ENCODE results near the gene MAGEB10.
"Not testable (repeated sequence)": the region's sequence is repeated elsewhere in the genome, so short reads cannot be mapped to it uniquely, and the experiment has no call there.

The MAGEB10 gene, protein sequence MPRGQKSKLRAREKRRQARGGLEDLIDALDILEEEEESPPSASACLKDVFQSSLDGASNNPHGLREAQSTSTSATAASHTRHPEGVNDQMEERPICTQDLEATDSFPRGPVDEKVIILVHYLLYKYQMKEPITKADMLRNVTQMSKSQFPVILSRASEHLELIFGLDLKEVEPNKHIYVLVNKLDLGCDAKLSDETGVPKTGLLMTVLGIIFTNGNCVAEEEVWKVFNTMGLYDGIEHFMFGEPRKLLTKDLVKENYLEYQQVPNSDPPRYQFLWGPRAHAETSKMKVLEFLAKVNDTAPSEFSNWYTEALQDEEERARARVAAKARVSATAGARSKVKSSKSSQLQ

DNA sequence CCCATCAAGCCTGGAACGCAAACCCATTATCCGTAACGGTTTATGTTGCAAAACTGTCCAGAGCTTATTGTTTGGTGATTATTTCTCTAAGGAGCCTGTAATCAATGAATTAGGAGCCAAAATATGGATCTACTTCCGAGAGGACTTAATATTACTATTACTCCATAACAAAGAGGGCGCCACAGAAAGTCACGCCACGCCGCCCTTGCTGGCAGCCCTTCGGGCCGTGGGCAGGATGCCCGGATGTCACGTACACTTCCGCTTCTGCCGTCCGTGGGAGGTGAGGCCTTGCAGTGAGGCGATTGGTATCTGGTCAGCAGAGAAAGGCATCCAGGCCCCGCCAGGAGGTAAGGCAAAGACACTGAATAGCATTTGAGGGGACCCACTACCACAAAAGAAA, at the start of gene MAGEB10:
MAGEB10 (plus strand) TSS at position 301 of the 400 bp plus-strand sequence. CDS start 13,317 bp downstream, outside the sequence.
- DNase-seq, result no peak

DNA sequence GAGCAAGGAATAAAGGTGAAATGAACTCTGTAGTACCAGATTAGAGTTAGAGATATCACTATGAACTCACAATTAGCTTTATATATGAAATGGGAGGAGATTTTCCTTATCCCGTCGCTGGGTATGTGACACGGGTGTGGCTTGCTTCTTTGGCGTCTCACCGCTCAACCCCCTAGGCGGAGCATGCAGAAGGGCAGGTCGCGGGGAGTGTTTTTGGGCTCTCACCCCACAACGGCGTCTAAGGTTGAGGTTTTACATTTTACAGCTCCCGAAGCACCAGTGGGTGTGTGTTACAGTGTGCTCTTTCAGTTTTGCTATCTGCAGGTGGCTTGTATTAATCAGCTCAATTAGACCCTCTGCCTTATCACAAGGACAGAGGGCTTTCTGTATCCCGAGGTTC, 42.1 kb upstream of the MAGEB10 start:
- no peak for DNase-seq

- no peak for DNase-seq
Observed at GRCh38 chrX:27767387-27767786, 40.4 kb upstream of the MAGEB10 start.

DNA sequence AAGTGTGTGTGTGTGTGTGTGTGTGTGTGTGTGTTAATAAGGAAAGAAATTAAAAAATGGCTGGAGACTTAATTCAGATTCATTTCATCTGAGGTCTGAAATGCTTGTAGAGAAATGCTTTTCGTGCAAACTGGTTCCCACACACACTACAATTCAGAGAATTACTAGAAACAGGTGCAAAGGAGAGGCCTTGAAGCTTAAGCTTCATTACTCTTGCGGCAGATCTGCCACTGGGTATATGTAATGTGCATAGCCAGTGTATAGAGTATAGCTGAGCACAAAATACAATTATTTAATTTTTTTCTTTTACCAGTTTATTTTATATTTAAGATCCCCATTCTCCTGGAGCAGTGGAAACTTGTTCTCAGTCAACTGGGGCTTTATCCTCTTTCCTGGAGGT, 31.8 kb upstream of the MAGEB10 start:
- no peak for DNase-seq

- DNase-seq, result no peak
Observed at GRCh38 chrX:27796640-27797257, 11.0 kb upstream of the MAGEB10 start.

DNA sequence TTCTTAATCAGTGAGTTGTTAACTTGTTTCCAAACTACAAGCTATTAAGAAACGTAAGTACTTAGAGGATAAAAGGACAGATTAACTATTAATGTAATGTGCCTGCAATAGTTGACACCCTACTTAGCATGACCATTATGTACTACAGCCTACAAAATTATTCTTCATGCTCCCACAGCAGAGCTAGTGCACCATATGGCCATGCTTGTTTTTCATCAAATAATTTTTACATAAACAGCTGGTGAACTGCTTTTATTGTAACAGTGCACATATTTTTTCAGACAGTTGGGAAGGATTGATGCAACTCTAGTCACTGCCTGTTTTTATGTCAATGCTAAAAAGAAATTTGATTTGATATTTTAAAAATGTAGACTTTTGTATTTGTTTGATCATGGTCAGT, 10.2 kb upstream of the MAGEB10 start:
- no peak for DNase-seq

DNA sequence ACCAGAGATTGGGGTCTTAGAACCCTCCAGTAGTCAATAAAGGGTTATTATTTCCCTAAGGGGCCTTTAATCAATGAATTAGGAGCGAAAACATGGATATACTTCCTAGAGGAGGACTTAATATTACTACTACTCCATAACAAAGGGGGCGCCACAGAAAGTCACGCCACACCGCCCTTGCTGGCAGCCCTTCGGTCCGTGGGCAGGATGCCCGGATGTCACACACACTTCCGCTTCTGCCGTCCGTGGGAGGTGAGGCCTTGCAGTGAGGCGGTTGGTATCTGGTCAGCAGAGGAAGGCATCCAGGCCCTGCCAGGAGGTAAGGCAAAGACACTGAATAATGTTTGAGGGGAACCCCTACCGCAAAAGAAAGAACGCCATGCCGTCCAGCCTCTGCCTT, 436 bp downstream of the MAGEB10 start:
- no peak for DNase-seq

DNA sequence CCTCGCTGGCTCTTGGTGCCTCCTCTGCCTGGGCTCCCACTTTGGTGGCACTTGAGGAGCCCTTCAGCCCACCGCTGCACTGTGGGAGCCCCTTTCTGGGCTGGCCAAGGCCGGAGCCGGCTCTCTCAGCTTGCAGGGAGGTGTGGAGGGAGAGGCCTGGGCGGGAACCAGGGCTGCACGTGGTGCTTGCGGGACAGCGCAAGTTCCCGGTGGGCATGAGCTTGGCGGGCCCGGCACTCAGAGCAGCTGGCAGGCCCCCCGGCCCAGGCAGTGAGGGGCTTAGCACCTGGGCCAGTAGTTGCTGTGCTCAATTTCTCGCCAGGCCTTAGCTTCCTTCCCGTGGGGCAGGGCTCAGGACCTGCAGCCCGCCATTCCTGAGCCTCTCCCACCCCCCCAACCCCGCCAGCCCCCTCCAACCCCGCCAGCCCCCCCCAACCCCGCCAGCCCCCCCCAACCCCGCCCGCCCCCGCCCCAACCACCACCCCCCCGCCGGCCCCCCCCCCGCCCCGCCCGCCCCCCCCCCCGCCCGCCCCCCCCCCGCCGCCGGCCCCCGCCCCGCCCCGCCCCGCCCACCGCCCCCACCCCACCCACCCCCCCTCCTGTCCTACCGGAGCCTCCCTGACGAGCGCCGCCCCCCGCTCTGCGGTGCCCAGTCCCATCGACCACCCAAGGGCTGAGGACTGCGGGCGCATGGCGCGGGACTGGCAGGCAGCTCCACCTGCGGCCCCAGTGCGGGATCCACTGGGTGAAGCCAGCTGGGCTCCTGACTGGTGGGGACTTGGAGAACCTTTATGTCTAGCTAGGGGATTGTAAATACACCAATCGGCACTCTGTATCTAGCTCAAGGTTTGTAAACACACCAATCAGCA, 1.4 kb downstream of the MAGEB10 start:
- DNase-seq, result not testable (repeated sequence)

- no peak for DNase-seq
Observed at GRCh38 chrX:27815209-27815608, 7.4 kb downstream of the MAGEB10 start.

- no peak for DNase-seq
Observed at GRCh38 chrX:27823812-27824211, 16.0 kb downstream of the MAGEB10 start.

GRCh38 chrX:27838185-27838584, 30.4 kb downstream of the MAGEB10 start:
- DNase-seq, result no peak

DNA sequence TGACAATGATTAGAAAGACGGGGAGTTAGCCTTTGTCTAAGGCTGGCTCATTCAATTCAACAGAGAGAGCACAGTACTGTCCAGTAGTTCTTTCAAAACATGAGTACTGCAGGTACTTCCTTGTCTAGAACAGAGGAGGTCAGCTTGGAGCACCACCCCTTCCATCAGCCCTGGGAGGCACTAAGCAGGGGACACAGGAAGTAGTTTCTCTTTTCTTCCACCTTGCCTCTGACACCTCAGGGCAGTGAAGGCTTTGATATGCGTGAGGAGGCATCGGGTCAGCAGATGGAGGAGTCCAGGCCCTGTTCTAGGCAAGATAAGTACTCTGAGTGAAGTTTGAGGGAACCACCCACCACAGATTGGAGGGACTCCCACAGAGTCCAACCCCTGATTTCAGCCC, 33.1 kb downstream of the MAGEB10 start:
- no peak for DNase-seq

GRCh38 chrX:27842859-27843258, 35.1 kb downstream of the MAGEB10 start:
- no peak for DNase-seq

DNA sequence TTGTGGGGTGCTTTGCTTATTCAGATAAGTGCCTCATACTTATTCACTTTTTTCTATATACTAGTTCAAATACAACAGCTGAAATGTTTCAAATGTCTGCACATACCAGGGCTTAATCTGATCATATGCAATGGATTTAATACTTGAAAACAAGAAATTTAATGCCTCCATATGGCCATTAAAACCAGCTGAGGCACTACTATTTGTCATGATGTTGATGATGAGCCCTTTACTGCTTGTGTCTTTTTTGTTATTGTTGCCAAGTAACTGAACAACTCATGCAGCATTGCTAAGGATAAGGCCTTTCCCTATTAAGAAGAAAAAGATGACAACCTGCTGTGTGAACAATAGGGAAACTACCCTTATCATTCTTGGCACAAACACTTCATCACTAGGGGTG, 52.5 kb downstream of the MAGEB10 start:
- no peak for DNase-seq

DNA sequence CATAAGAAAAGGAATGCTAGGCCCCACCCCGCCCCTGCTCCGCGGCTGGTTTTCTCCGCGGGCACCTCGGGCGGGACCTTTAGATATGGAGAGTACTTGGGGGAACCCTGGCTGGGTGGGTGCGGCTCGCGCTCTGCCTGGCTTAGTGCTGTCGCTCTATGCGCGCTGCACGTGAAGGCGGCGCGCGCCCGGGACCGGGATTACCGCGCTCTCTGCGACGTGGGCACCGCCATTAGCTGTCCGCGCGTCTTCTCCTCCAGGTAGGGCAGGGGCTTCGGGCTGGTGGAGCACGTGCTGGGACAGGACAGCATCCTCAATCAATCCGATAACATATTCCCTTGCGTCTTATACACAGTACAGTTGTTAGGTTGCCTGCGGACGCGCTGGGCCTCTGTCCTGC, 56.0 kb downstream of the MAGEB10 start:
- DNase-seq, result no peak
